IMR-90 (cell line): Measurements from ENCODE around the gene RAP1A. TPM values are rescaled to one million over a fixed set of nuclear protein-coding genes. Genes with fewer than 3 reads are reported as not detected.

ENCODE experiments used
- ATAC-seq: fragments of 200-7000 bp; cut with Tn5 transposase; 2 replicates; pipeline ENCODE4 v1.9.1; 2020; ENCODE audit warnings: low read depth, mild to moderate bottlenecking, moderate library complexity
- BruUV-seq: library from RNA; stranded (reverse); fragments of 400-500 nt; replicated peaks from 2 replicates; lab custom pipeline; 2021; lab: Mats Ljungman, UMichigan
- CTCF ChIA-PET: fragments of 300-600 bp; formaldehyde crosslinking; extraction: SDS; loops from one replicate; lab custom pipeline; 2021; ENCODE audit warnings: antibody characterized with exemption; lab: Yijun Ruan, JAX
- POLR2A ChIA-PET: fragments of 300-600 bp; sonication (Branson Sonifier 250); formaldehyde crosslinking; loops from one replicate; lab custom pipeline; 2022; ENCODE audit warnings: antibody characterized with exemption; ENCODE audit not compliant: unreplicated experiment; lab: Charles Lee
- DNase-seq: peaks from one replicate; pipeline ENCODE4 v3.0.0; 2013
- H2AFZ ChIP-seq: replicated peaks from 2 replicates; pipeline ENCODE3; 2013; ENCODE audit warnings: low read length, mild to moderate bottlenecking; ENCODE audit not compliant: poor library complexity
- H2AK5ac ChIP-seq: 2 replicates; pipeline ENCODE4 v1.6.1; 2013; ENCODE audit warnings: low read depth, low read length, inconsistent platforms
- H2AK9ac ChIP-seq: replicated peaks from 2 replicates; pipeline ENCODE3; 2013; ENCODE audit warnings: mild to moderate bottlenecking, low read depth, low read length, moderate library complexity; ENCODE audit not compliant: poor library complexity
- H2BK120ac ChIP-seq: 2 replicates; pipeline ENCODE4 v1.6.1; 2013; ENCODE audit warnings: low read depth, low read length, inconsistent platforms
- H2BK15ac ChIP-seq: 3 replicates; pipeline ENCODE4 v1.6.1; 2013; ENCODE audit warnings: low read depth, low read length, inconsistent platforms
- H2BK20ac ChIP-seq: 2 replicates; pipeline ENCODE4 v1.6.1; 2013; ENCODE audit warnings: low read depth, mild to moderate bottlenecking, inconsistent platforms, low read length, moderate library complexity
- H2BK5ac ChIP-seq: 2 replicates; pipeline ENCODE4 v1.6.1; 2013; ENCODE audit warnings: mild to moderate bottlenecking, low read depth, low read length, inconsistent platforms; ENCODE audit not compliant: poor library complexity, severe bottlenecking
- H3K14ac ChIP-seq: replicated peaks from 2 replicates; pipeline ENCODE4 v1.6.1; 2013; ENCODE audit warnings: low read depth, low read length, inconsistent platforms
- H3K18ac ChIP-seq: 2 replicates; pipeline ENCODE4 v1.6.1; 2013; ENCODE audit warnings: low read depth, low read length, control low read depth
- H3K23ac ChIP-seq: 2 replicates; pipeline ENCODE4 v1.6.1; 2013; ENCODE audit warnings: low read depth, low read length, inconsistent platforms
- H3K27ac ChIP-seq: 2 replicates; pipeline ENCODE4 v1.5.1; 2013; ENCODE audit warnings: mild to moderate bottlenecking, control low read depth, low read length; ENCODE audit not compliant: insufficient read depth
- H3K27me3 ChIP-seq: 2 replicates; pipeline ENCODE4 v1.6.1; 2013; ENCODE audit warnings: low read length; ENCODE audit not compliant: control insufficient read depth, insufficient read depth
- H3K36me3 ChIP-seq: 2 replicates; pipeline ENCODE4 v1.6.1; 2013; ENCODE audit warnings: low read length, mixed read lengths; ENCODE audit not compliant: control insufficient read depth, insufficient read depth
- H3K4ac ChIP-seq: 2 replicates; pipeline ENCODE4 v1.6.1; 2013; ENCODE audit warnings: low read depth, low read length, inconsistent platforms
- H3K4me1 ChIP-seq: 2 replicates; pipeline ENCODE4 v1.6.1; 2013; ENCODE audit warnings: low read length, mixed read lengths; ENCODE audit not compliant: control insufficient read depth, insufficient read depth
- H3K4me2 ChIP-seq: 2 replicates; pipeline ENCODE4 v1.6.1; 2013; ENCODE audit warnings: low read depth, mild to moderate bottlenecking, control low read depth, low read length, moderate library complexity
- H3K4me3 ChIP-seq: 2 replicates; pipeline ENCODE4 v1.5.1; 2013; ENCODE audit warnings: low read depth, mild to moderate bottlenecking, control low read depth, low read length, moderate library complexity; ENCODE audit not compliant: insufficient read depth
- H3K56ac ChIP-seq: 2 replicates; pipeline ENCODE4 v1.6.1; 2013; ENCODE audit warnings: low read length, inconsistent platforms; ENCODE audit not compliant: insufficient read depth; ENCODE audit errors: extremely low read depth
- H3K79me1 ChIP-seq, 2 experiments: 2 replicates each; pipeline ENCODE4 v1.6.1; 2013; ENCODE audit warnings: low read length in 2 of 2, inconsistent platforms in 1 of 2, low read depth in 1 of 2
- H3K9ac ChIP-seq: 2 replicates; pipeline ENCODE4 v1.6.1; 2013; ENCODE audit warnings: low read depth, low read length, control low read depth
- H3K9me1 ChIP-seq: 2 replicates; pipeline ENCODE4 v1.6.1; 2013; ENCODE audit warnings: low read length, inconsistent platforms; ENCODE audit not compliant: insufficient read depth
- H3K9me3 ChIP-seq: 2 replicates; pipeline ENCODE4 v1.6.1; 2013; ENCODE audit warnings: low read length; ENCODE audit not compliant: control insufficient read depth, insufficient read depth
- H4K20me1 ChIP-seq: 2 replicates; pipeline ENCODE4 v1.6.1; 2013; ENCODE audit warnings: low read length, inconsistent platforms; ENCODE audit not compliant: insufficient read depth
- H4K5ac ChIP-seq: 2 replicates; pipeline ENCODE4 v1.6.1; 2013; ENCODE audit warnings: mild to moderate bottlenecking, low read depth, low read length, control low read depth
- H4K8ac ChIP-seq, 2 experiments: 2 replicates each; pipeline ENCODE4 v1.6.1; 2013; ENCODE audit warnings: low read depth in 2 of 2, low read length in 2 of 2, control low read depth in 1 of 2, inconsistent platforms in 1 of 2
- H4K91ac ChIP-seq: 2 replicates; pipeline ENCODE4 v1.6.1; 2013; ENCODE audit warnings: low read depth, low read length, inconsistent platforms; ENCODE audit not compliant: insufficient read depth
- BHLHE40 ChIP-seq: fragments of 150-350 bp; IDR thresholded peaks from 2 replicates; pipeline ENCODE4 v1.6.1; 2016; ENCODE audit warnings: mild to moderate bottlenecking, low read depth, low read length
- CEBPB ChIP-seq: IDR thresholded peaks from 2 replicates; pipeline ENCODE4 v1.6.1; 2012; ENCODE audit warnings: low read depth, low read length, improper control_type of control experiment
- CHD1 ChIP-seq: IDR thresholded peaks from 2 replicates; pipeline ENCODE4 v1.6.1; 2012; ENCODE audit warnings: low read depth, low read length, improper control_type of control experiment
- CTCF ChIP-seq: conservative IDR thresholded peaks from 2 replicates; pipeline ENCODE4 v1.5.1; 2012; ENCODE audit warnings: mild to moderate bottlenecking, low read depth, low read length, improper control_type of control experiment
- ELK1 ChIP-seq: fragments of 150-350 bp; IDR thresholded peaks from 2 replicates; pipeline ENCODE4 v1.6.1; 2016; ENCODE audit warnings: low read depth, mild to moderate bottlenecking, low read length, moderate library complexity, borderline replicate concordance
- FOS ChIP-seq: fragments of 150-350 bp; IDR thresholded peaks from 2 replicates; pipeline ENCODE4 v1.6.1; 2016; ENCODE audit warnings: low read depth, low read length
- MAZ ChIP-seq: IDR thresholded peaks from 2 replicates; pipeline ENCODE4 v1.6.1; 2012; ENCODE audit warnings: low read depth, mild to moderate bottlenecking, low read length, improper control_type of control experiment, moderate library complexity, borderline replicate concordance
- MXI1 ChIP-seq: IDR thresholded peaks from 2 replicates; pipeline ENCODE4 v1.6.1; 2012; ENCODE audit warnings: low read depth, mild to moderate bottlenecking, low read length, moderate library complexity, borderline replicate concordance
- NFE2L2 ChIP-seq: fragments of 150-350 bp; IDR thresholded peaks from 2 replicates; pipeline ENCODE4 v1.6.1; 2016; ENCODE audit warnings: low read depth, mild to moderate bottlenecking, low read length
- RAD21 ChIP-seq: IDR thresholded peaks from 2 replicates; pipeline ENCODE4 v1.6.1; 2012; ENCODE audit warnings: low read length, improper control_type of control experiment
- RCOR1 ChIP-seq: IDR thresholded peaks from 2 replicates; pipeline ENCODE4 v1.6.1; 2012; ENCODE audit warnings: mild to moderate bottlenecking, low read length, improper control_type of control experiment; ENCODE audit not compliant: insufficient replicate concordance
- RFX5 ChIP-seq: IDR thresholded peaks from 2 replicates; pipeline ENCODE4 v1.8.0; 2012; ENCODE audit warnings: low read depth, mild to moderate bottlenecking, low read length, moderate library complexity
- SMC3 ChIP-seq: fragments of 150-350 bp; IDR thresholded peaks from 2 replicates; pipeline ENCODE4 v1.6.1; 2016; ENCODE audit warnings: low read depth, mild to moderate bottlenecking, antibody characterized with exemption, low read length, moderate library complexity
- WGBS, 2 experiments: methylation state at CpG; one replicate each; pipeline versions ENCODE4 v1.1.5 to v1.1.7; 2013; ENCODE audit warnings: missing lambda C conversion rate in 2 of 2; ENCODE audit not compliant: insufficient read length in 1 of 2; ENCODE audit errors: extremely low coverage in 2 of 2; 5-methylcytosine and 5-hydroxymethylcytosine counted together
- dilution Hi-C: fragments of 300-500 bp; cut with HindIII; formaldehyde crosslinking; loops from one replicate; pipeline ENCODE4 v1.14.3; 2018; ENCODE audit warnings: low sequenced_read_pairs; ENCODE audit not compliant: unreplicated experiment
- in situ Hi-C: fragments of 300-500 bp; cut with MboI; formaldehyde crosslinking; loops from 3 replicates; pipeline ENCODE4 v1.14.3; 2019; ENCODE audit warnings: low sequenced_read_pairs, inconsistent platforms, mixed read lengths
- intact Hi-C: fragments of 100-400 bp; cut with micrococcal nuclease; formaldehyde crosslinking; loops from 2 replicates; pipeline ENCODE4 v1.10.0; 2022
- polyA plus RNA-seq, 3 experiments: library from polyadenylated mRNA; depleted of rRNA; stranded (reverse); fragments of >200 nt; gene quantifications; 2 replicates each; pipeline ENCODE4 v1.2.3, GENCODE V29; 2012; ENCODE audit warnings: low replicate concordance in 1 of 3
- total RNA-seq: library from RNA; depleted of rRNA; stranded (reverse); fragments of >200 nt; gene quantifications from 2 replicates; pipeline ENCODE4 v1.2.3, GENCODE V29; 2012

The RAP1A gene
- total and polyA plus RNA-seq, 2 of the 4 experiments (the other 2 are of a cell fraction) = 18.1 to 43.6 TPM

GRCh38 chr1:111720977-111721786 lies 101.6 kb downstream of the RAP1A start:
- peak overlapping the region; percentile 22; the same call in 1 of the 2 replicates for H3K27ac ChIP-seq
- CTCF ChIA-PET = no interaction called here

More at GRCh38 chr1:111720977-111721786, 101.6 kb downstream of the RAP1A start:
- Histone ChIP-seq H3K79me1 (peaks cover 0 to 8% of the 10 kb centered on the region in 2 experiments; a peak in 2 of 4 replicates), H3K23ac (peak overlapping the region; percentile 47; the same call in 1 of the 2 replicates), H3K4me3 (no peak overlapping the region), H4K20me1 (no peaks in the 10 kb centered on the region), H3K14ac (peak overlapping the region; percentile 86), H2AFZ (peak overlapping the region; percentile 54), H2AK5ac (peak overlapping the region; percentile 88), H4K5ac (no peak overlapping the region; the same call in 1 of the 2 replicates), H3K56ac (no peak overlapping the region), H3K4me2 (no peak overlapping the region), H3K36me3 (peaks cover 2% of the 10 kb centered on the region; the same call in 1 of the 2 replicates), H2AK9ac (peak overlapping the region; percentile 84), H2BK15ac (peak overlapping the region; percentile 58; the same call in 1 of the 3 replicates), H2BK120ac (peak overlapping the region; percentile 60), H4K91ac (peak overlapping the region; percentile 82), H3K4me1 (peaks cover 12% of the 10 kb centered on the region), H3K9me1 (peaks cover 25% of the 10 kb centered on the region), H3K18ac (no peak overlapping the region; the same call in 1 of the 2 replicates), H3K27me3 (no peaks in the 10 kb centered on the region), H2BK5ac (no peak overlapping the region), H4K8ac (peak overlapping the region; percentile 72 to 89; a peak in 3 of 4 replicates), H3K9me3 (no peaks in the 10 kb centered on the region), H3K4ac (peak overlapping the region; percentile 93), H3K9ac (no peak overlapping the region), H2BK20ac (peak overlapping the region; percentile 59; the same call in 1 of the 2 replicates)
- ATAC-seq = peak; percentile 6
- POLR2A ChIA-PET = no interaction called here
- dilution Hi-C loops = no loop called here
- in situ Hi-C loops = no loop called here
- WGBS, 2 experiments = 72% methylated on average over 9 of the region's 10 CpGs; no CpG with 5 or more reads in 1 of the 2 experiments
- TF ChIP-seq RFX5 (no peak), MAZ (no peak), MXI1 (no peak), RCOR1 (no peak), CTCF (no peak), ELK1 (no peak), NFE2L2 (no peak), CEBPB (no peak), BHLHE40 (no peak), FOS (no peak), SMC3 (no peak), CHD1 (no peak), RAD21 (no peak)
- no TSS peak for BruUV-seq
- no peak for DNase-seq
- intact Hi-C loops = no loop called here
